Ovary (tissue), 3 donors: ENCODE measurements around the gene GPR137B.
"Not testable (repeated sequence)": the region's sequence is repeated elsewhere in the genome, so short reads cannot be mapped to it uniquely, and the experiment has no call there.

Experiments used
- POLR2A ChIP-seq: fragments of 450-650 bp; IDR thresholded peaks from one replicate; pipeline ENCODE4 v1.6.1; 2017; ENCODE audit warnings: antibody characterized with exemption, mild to moderate bottlenecking, moderate library complexity
- TF ChIP-seq, protein P1 (sequence below), 3 donors: fragments of 450-650 bp in 2 of 3; fragments of 200-600 bp in 1 of 3; IDR thresholded peaks; one replicate each; pipeline versions ENCODE4 v1.5.1 to v1.8.0; 2016 to 2022; ENCODE audit warnings: antibody characterized with exemption in 3 of 3, mild to moderate bottlenecking in 1 of 3
- donor health status: DM: no; HTN: no; CAD: no.

- TF ChIP-seq POLR2A: not testable (repeated sequence)
- TF ChIP-seq, protein P1, sequence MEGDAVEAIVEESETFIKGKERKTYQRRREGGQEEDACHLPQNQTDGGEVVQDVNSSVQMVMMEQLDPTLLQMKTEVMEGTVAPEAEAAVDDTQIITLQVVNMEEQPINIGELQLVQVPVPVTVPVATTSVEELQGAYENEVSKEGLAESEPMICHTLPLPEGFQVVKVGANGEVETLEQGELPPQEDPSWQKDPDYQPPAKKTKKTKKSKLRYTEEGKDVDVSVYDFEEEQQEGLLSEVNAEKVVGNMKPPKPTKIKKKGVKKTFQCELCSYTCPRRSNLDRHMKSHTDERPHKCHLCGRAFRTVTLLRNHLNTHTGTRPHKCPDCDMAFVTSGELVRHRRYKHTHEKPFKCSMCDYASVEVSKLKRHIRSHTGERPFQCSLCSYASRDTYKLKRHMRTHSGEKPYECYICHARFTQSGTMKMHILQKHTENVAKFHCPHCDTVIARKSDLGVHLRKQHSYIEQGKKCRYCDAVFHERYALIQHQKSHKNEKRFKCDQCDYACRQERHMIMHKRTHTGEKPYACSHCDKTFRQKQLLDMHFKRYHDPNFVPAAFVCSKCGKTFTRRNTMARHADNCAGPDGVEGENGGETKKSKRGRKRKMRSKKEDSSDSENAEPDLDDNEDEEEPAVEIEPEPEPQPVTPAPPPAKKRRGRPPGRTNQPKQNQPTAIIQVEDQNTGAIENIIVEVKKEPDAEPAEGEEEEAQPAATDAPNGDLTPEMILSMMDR (IDR thresholded peaks at IDR 0.05): not testable (repeated sequence)
Observed at GRCh38 chr1:236188084-236188483, 45.7 kb downstream of the GPR137B start.
